Measurements from ENCODE around the gene MPHOSPH10.

DNA sequence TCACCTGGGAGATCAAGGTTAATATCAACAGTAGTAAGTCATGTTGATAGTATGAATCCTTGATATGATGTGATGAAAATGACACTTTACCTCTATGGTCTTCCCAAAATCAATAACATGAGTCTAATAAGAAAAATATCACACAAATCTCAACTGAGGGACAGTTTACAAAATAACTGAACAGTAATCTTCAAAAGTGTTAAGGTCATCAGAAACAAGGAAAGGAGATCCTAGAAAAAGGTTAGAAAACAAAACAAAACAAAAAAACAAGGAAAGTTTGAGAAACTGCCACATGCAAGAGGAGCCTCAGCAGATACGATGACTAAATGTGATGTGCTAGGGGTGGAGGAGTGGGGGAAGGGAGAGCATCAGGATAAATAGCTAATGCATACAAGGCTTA, 16.6 kb upstream of the MPHOSPH10 start:
- TF ChIP-seq REST (IDR thresholded peaks at IDR 0.05; ENCODE audit: low read depth) (no peak), YY1 (IDR thresholded peaks at IDR 0.05; ENCODE audit: low read depth) (no peak), ZBTB7A (IDR thresholded peaks at IDR 0.05; ENCODE audit: low read depth) (no peak), USF1 (IDR thresholded peaks at IDR 0.05) (no peak), RAD21 (IDR thresholded peaks at IDR 0.05; ENCODE audit: low read depth) (no peak), CREB1 (IDR thresholded peaks at IDR 0.05; ENCODE audit: low read depth) (no peak), CEBPB (IDR thresholded peaks at IDR 0.05) (no peak), EP300 (IDR thresholded peaks at IDR 0.05; ENCODE audit: borderline replicate concordance) (no peak), EGR1 (IDR thresholded peaks at IDR 0.05) (no peak), TAF1 (IDR thresholded peaks at IDR 0.05; ENCODE audit: low read depth) (no peak), NFIC (IDR thresholded peaks at IDR 0.05) (no peak), TEAD4 (IDR thresholded peaks at IDR 0.05) (no peak), TCF12 (IDR thresholded peaks at IDR 0.05; ENCODE audit: low read depth) (no peak)
- TF ChIP-seq, protein P1, sequence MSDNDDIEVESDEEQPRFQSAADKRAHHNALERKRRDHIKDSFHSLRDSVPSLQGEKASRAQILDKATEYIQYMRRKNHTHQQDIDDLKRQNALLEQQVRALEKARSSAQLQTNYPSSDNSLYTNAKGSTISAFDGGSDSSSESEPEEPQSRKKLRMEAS (IDR thresholded peaks at IDR 0.05), result no peak

All from Ishikawa (cell line).